Vagina (tissue), 2 donors: ENCODE data around the gene ALG13. TPM values are rescaled to one million over a fixed set of nuclear protein-coding genes. Genes with fewer than 3 reads are reported as not detected.

Source experiments
- DNase-seq, 2 donors: peaks; one replicate each; pipeline ENCODE4 v3.0.0-alpha.2; 2017; ENCODE audit errors: extremely low spot score in 2 of 2
- H3K27ac ChIP-seq: fragments of 200-600 bp; sonication (generic); one replicate; pipeline ENCODE4 v1.5.1; 2019
- H3K27me3 ChIP-seq: fragments of 200-600 bp; sonication (generic); one replicate; pipeline ENCODE4 v1.5.1; 2019
- H3K36me3 ChIP-seq, 2 donors: fragments of 200-600 bp; sonication (generic); one replicate each; pipeline ENCODE4 v1.5.1; 2017 to 2019
- H3K4me1 ChIP-seq: fragments of 200-600 bp; sonication (generic); one replicate; pipeline ENCODE4 v1.5.1; 2019
- H3K4me3 ChIP-seq, 2 donors: fragments of 200-600 bp; sonication (generic); 1 replicate in 1 of 2; 2 replicates in 1 of 2; pipeline ENCODE4 v1.5.1; 2016 to 2019
- H3K9me3 ChIP-seq: fragments of 200-600 bp; sonication (generic); one replicate; pipeline ENCODE4 v1.5.1; 2019
- POLR2A ChIP-seq, 2 donors: fragments of 450-650 bp; IDR thresholded peaks; one replicate each; pipeline ENCODE4 v1.6.1; 2017; ENCODE audit warnings: antibody characterized with exemption in 2 of 2, mild to moderate bottlenecking in 2 of 2, moderate library complexity in 2 of 2
- POLR2AphosphoS5 ChIP-seq, 2 donors: sonication (generic); formaldehyde crosslinking; IDR thresholded peaks; one replicate each; pipeline ENCODE4 v1.9.0; 2017; ENCODE audit warnings: antibody characterized with exemption in 2 of 2, mild to moderate bottlenecking in 2 of 2, low read depth in 1 of 2; ENCODE audit not compliant: insufficient read depth in 1 of 2
- intact Hi-C: fragments of 100-400 bp; cut with DNase I; formaldehyde crosslinking; loops from one replicate; pipeline ENCODE4 v1.15.1; 2023
- total RNA-seq: library from RNA; depleted of rRNA; stranded (reverse); fragments of >200 nt; gene quantifications from one replicate; pipeline ENCODE4 v1.2.3, GENCODE V29; 2016
- TF ChIP-seq, protein P1 (sequence below), 3 experiments: fragments of 450-650 bp in 2 of 3; fragments of 200-600 bp in 1 of 3; sonication (generic) in 1 of 3; IDR thresholded peaks; one replicate each; pipeline ENCODE4 v1.5.1; 2017 to 2019; ENCODE audit warnings: antibody characterized with exemption in 3 of 3, mild to moderate bottlenecking in 2 of 3, moderate library complexity in 2 of 3

ALG13 gene
- total RNA-seq, 1 donor from 2014 or later: 96.7 TPM

DNA sequence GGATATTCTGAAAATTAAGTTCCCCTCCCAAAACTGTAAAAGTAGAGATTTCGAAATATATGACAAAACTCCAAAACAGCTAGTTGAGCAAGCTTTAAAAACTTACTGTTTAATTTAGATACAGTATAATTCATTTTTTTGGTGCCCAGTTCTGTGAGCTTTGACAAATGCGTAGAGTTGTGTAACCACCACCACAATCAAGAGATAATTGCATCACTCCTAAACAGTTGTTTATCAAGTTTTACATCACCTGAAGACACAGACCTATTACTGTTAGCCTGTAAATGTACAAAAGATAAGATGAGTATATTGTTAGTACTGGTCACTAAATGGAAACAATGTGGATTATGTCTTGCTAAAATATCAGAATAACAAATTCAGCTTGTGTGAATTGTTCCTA is 62.3 kb downstream of the ALG13 start:
- no peaks in the 10 kb centered on the region for H3K9me3 ChIP-seq
- no peak for DNase-seq
- TF ChIP-seq POLR2AphosphoS5 (IDR thresholded peaks at IDR 0.05; ENCODE audit: insufficient read depth in 1 of 2, low read depth in 1 of 2) (no peak), POLR2A (IDR thresholded peaks at IDR 0.05) (no peak)
- TF ChIP-seq, protein P1, sequence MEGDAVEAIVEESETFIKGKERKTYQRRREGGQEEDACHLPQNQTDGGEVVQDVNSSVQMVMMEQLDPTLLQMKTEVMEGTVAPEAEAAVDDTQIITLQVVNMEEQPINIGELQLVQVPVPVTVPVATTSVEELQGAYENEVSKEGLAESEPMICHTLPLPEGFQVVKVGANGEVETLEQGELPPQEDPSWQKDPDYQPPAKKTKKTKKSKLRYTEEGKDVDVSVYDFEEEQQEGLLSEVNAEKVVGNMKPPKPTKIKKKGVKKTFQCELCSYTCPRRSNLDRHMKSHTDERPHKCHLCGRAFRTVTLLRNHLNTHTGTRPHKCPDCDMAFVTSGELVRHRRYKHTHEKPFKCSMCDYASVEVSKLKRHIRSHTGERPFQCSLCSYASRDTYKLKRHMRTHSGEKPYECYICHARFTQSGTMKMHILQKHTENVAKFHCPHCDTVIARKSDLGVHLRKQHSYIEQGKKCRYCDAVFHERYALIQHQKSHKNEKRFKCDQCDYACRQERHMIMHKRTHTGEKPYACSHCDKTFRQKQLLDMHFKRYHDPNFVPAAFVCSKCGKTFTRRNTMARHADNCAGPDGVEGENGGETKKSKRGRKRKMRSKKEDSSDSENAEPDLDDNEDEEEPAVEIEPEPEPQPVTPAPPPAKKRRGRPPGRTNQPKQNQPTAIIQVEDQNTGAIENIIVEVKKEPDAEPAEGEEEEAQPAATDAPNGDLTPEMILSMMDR (IDR thresholded peaks at IDR 0.05): no peak
- no peak overlapping the region for H3K4me3 ChIP-seq
- no peaks in the 10 kb centered on the region for H3K4me1 ChIP-seq
- H3K27me3 ChIP-seq: no peaks in the 10 kb centered on the region
- peaks cover 0 to 3% of the 10 kb centered on the region in 2 donors for H3K36me3 ChIP-seq
- H3K27ac ChIP-seq: no peak overlapping the region
- intact Hi-C loops: no loop called here

DNA sequence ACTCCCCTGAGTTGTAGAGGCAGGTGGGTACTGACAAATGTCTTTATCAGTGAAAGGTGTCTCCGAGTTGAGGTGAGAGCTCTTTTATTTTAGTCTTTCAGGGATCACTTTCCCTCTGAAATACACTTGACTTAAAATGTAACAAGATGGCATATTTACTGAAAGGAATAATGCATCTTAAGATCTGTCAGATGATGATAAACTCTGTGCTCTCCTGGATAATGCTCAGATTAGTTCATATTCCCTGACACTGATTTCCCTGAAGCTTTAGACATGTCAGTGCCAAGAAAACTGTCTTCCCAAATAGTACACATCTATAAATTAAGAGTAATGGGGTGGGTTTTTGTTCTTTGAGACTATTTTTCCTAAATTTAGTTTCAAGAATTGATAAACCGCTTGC is 75.5 kb downstream of the ALG13 start:
- no peaks in the 10 kb centered on the region for H3K9me3 ChIP-seq
- no peak for DNase-seq

DNA sequence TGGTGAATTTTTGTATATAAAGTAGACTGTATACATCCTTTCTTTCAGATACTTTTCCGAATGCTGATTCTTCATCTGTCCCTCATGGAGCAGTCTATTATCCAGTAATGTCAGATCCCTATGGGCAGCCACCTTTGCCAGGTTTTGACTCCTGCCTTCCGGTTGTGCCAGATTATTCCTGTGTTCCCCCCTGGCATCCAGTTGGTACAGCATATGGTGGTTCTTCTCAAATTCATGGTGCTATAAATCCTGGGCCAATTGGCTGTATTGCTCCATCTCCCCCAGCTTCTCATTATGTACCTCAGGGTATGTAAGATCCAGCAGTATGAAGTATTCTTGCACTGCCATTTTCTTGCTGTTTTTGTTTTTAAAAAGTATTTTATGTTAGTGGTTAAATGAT is 78.7 kb downstream of the ALG13 start:
- H3K4me3 ChIP-seq: no peak overlapping the region
- intact Hi-C loops: no loop called here
- H3K4me1 ChIP-seq: no peaks in the 10 kb centered on the region

More for the DNA sequence above, 75.5 kb downstream of the ALG13 start:
- Histone ChIP-seq H3K27ac (no peak overlapping the region), H3K4me1 (no peaks in the 10 kb centered on the region), H3K36me3 (peaks cover 0 to 18% of the 10 kb centered on the region in 2 donors), H3K4me3 (no peak overlapping the region), H3K27me3 (no peaks in the 10 kb centered on the region)
- intact Hi-C loops: no loop called here
- TF ChIP-seq POLR2A (IDR thresholded peaks at IDR 0.05): no peak
- TF ChIP-seq POLR2AphosphoS5 (IDR thresholded peaks at IDR 0.05; ENCODE audit: insufficient read depth in 1 of 2, low read depth in 1 of 2): no peak
- TF ChIP-seq, protein P1 (IDR thresholded peaks at IDR 0.05): no peak

DNA sequence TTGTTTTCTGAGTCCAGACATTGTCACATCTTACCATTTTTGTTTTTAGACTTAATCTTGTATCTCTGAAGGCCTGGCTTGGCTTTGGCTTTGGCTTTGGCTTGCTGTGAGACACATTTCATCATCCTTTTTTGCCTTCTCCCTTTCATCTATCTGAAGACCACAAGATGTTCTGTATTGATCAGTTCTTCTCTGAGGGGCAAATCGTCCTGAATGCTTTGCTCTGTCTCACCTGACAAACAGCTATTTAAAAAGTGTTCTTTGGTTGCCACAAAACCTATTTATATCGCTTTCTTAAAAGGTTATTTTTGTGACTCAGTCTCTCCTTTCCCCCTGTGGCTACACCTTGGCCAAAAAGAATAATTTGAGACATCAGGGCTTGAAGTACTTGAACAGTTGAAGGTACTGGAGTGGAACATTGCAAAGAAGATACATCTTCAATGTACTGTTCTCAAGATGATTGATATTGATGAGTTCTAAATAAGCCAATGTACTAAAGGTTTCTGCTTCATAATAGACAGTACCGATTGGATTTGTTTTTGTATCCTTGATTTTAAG is 80.7 kb downstream of the ALG13 start:
- no peak overlapping the region for H3K4me3 ChIP-seq
- TF ChIP-seq POLR2AphosphoS5 (IDR thresholded peaks at IDR 0.05; ENCODE audit: insufficient read depth in 1 of 2, low read depth in 1 of 2) (no peak), POLR2A (IDR thresholded peaks at IDR 0.05) (no peak)
- TF ChIP-seq, protein P1 (IDR thresholded peaks at IDR 0.05): no peak
- no peak overlapping the region for H3K27ac ChIP-seq

More for the DNA sequence above, 78.7 kb downstream of the ALG13 start:
- TF ChIP-seq POLR2A (IDR thresholded peaks at IDR 0.05) (no peak), POLR2AphosphoS5 (IDR thresholded peaks at IDR 0.05; ENCODE audit: insufficient read depth in 1 of 2, low read depth in 1 of 2) (no peak)
- TF ChIP-seq, protein P1 (IDR thresholded peaks at IDR 0.05): no peak
- Histone ChIP-seq H3K36me3 (peaks cover 0 to 7% of the 10 kb centered on the region in 2 donors), H3K9me3 (no peaks in the 10 kb centered on the region), H3K27me3 (no peaks in the 10 kb centered on the region), H3K27ac (no peak overlapping the region)
- no peak for DNase-seq

DNA sequence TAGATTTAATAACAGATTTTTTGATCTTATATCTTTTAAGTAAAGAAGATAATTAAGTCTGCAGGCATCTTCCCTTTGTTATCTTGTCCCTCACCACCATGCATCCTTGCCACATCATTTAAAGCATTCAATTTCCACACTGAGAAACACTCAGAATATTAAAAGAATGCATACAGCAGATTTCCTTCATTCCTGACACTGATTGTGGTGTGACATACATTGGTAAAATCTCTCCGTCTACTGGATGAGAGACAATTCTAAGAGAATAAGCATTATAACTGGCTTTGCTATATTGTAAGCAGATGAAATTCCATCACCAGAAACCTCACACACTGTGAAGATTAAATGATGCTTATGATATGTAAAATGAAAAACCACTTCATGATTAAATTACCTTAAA is 97.6 kb downstream of the ALG13 start:
- Histone ChIP-seq H3K9me3 (no peaks in the 10 kb centered on the region), H3K27ac (no peak overlapping the region), H3K36me3 (no peaks in the 10 kb centered on the region), H3K27me3 (no peaks in the 10 kb centered on the region), H3K4me1 (no peaks in the 10 kb centered on the region), H3K4me3 (no peak overlapping the region)
- no peak for TF ChIP-seq POLR2AphosphoS5 (IDR thresholded peaks at IDR 0.05; ENCODE audit: insufficient read depth in 1 of 2, low read depth in 1 of 2)
- no peak for TF ChIP-seq POLR2A (IDR thresholded peaks at IDR 0.05)
- no peak for DNase-seq
- intact Hi-C loops: no loop called here

More for the DNA sequence above, 80.7 kb downstream of the ALG13 start:
- H3K27me3 ChIP-seq: no peaks in the 10 kb centered on the region
- intact Hi-C loops: no loop called here
- no peaks in the 10 kb centered on the region for H3K9me3 ChIP-seq
- H3K36me3 ChIP-seq: peaks cover 0 to 12% of the 10 kb centered on the region in 2 donors
- H3K4me1 ChIP-seq: no peaks in the 10 kb centered on the region
- no peak for DNase-seq
